HepG2 (cell line): ENCODE measurements around the gene SUPT4H1. TPM values are rescaled to one million over a fixed set of nuclear protein-coding genes. Genes with fewer than 3 reads are reported as not detected.

ENCODE experiments used
- ATAC-seq: fragments of 200-7000 bp; cut with Tn5 transposase; 3 replicates; pipeline ENCODE4 v1.9.1; 2020; ENCODE audit warnings: mild to moderate bottlenecking, moderate library complexity
- BruUV-seq: library from RNA; stranded (reverse); fragments of 400-500 nt; replicated peaks from 2 replicates; lab custom pipeline; 2021; lab: Mats Ljungman, UMichigan
- CTCF ChIA-PET: fragments of 300-600 bp; formaldehyde crosslinking; extraction: SDS; loops from one replicate; lab custom pipeline; 2021; ENCODE audit warnings: low total read pairs, inconsistent platforms, low intra/inter-chr PET ratio; lab: Yijun Ruan, JAX
- POLR2A ChIA-PET: fragments of 350-600 bp; sonication (Branson Sonifier 250); formaldehyde crosslinking; loops from one replicate; lab custom pipeline; 2020; ENCODE audit warnings: antibody characterized with exemption, inconsistent platforms; lab: Yijun Ruan, JAX
- DNase-seq: peaks from one replicate; pipeline ENCODE4 v3.0.0-alpha.2; 2015; ENCODE audit warnings: low spot score
- FAIRE-seq: peaks from 3 replicates; lab custom pipeline; 2011; peaks lifted over from hg19 to GRCh38; lab: Jason Lieb, UNC
- H2AFZ ChIP-seq: one replicate; pipeline ENCODE4 v1.6.1; 2011; ENCODE audit warnings: low read length, inconsistent platforms
- H3K27ac ChIP-seq: fragments of 300-600 bp; 3 replicates; pipeline ENCODE4 v1.8.0; 2011; ENCODE audit warnings: mixed run types, mild to moderate bottlenecking, mixed read lengths, low read length, inconsistent platforms; ENCODE audit not compliant: insufficient read depth; ENCODE audit errors: extremely low read length
- H3K27me3 ChIP-seq, 2 experiments: fragments of 200-600 bp in 1 of 2; 2 replicates in 1 of 2; 3 replicates in 1 of 2; pipeline versions ENCODE4 v1.6.0 to v1.8.0; 2011; ENCODE audit warnings: low read length in 2 of 2, mild to moderate bottlenecking in 2 of 2, moderate library complexity in 2 of 2, inconsistent platforms in 1 of 2; ENCODE audit not compliant: insufficient read depth in 2 of 2, control insufficient read depth in 1 of 2
- H3K36me3 ChIP-seq, 2 experiments: fragments of 200-600 bp in 1 of 2; replicated peaks in 1 of 2; 2 replicates in 1 of 2; 3 replicates in 1 of 2; pipeline versions ENCODE4 v1.5.1 to v1.8.0; 2011; ENCODE audit warnings: low read length in 2 of 2, inconsistent platforms in 1 of 2; ENCODE audit not compliant: insufficient read depth in 2 of 2, control insufficient read depth in 1 of 2
- H3K4me1 ChIP-seq: 2 replicates; pipeline ENCODE4 v1.5.1; 2012; ENCODE audit warnings: low read length, inconsistent platforms; ENCODE audit not compliant: insufficient read depth
- H3K4me2 ChIP-seq: 2 replicates; pipeline ENCODE4 v1.6.0; 2011; ENCODE audit warnings: low read depth, low read length, inconsistent platforms
- H3K4me3 ChIP-seq, 3 experiments: fragments of 200-600 bp in 1 of 3; sonication (generic), shearing (Covaris generic) in 1 of 3; replicated peaks in 1 of 3; 2 replicates each; pipeline ENCODE4 v1.5.1; 2011 to 2016; ENCODE audit warnings: low read length in 3 of 3, inconsistent platforms in 2 of 3, low read depth in 2 of 3, mild to moderate bottlenecking in 2 of 3, control low read depth in 1 of 3, mixed read lengths in 1 of 3; ENCODE audit not compliant: insufficient read depth in 1 of 3
- H3K79me2 ChIP-seq: one replicate; pipeline ENCODE4 v1.6.1; 2011; ENCODE audit warnings: low read length, inconsistent platforms; ENCODE audit not compliant: insufficient read depth
- H3K9ac ChIP-seq: 2 replicates; pipeline ENCODE4 v1.6.0; 2011; ENCODE audit warnings: mild to moderate bottlenecking, low read depth, low read length, inconsistent platforms; ENCODE audit not compliant: insufficient read depth
- H3K9me3 ChIP-seq: 2 replicates; pipeline ENCODE4 v1.5.1; 2012; ENCODE audit warnings: mild to moderate bottlenecking, low read length
- H4K20me1 ChIP-seq: 2 replicates; pipeline ENCODE4 v1.6.0; 2011; ENCODE audit warnings: inconsistent platforms, mild to moderate bottlenecking, low read length, moderate library complexity; ENCODE audit not compliant: insufficient read depth
- CBX5 ChIP-seq: sonication (generic); formaldehyde crosslinking; IDR thresholded peaks from 2 replicates; pipeline ENCODE4 v1.4.0; 2020; ENCODE audit warnings: missing genetic modification reagents, borderline replicate concordance
- CTCF ChIP-seq: sonication (generic); formaldehyde crosslinking; IDR thresholded peaks from 2 replicates; pipeline ENCODE4 v1.5.0; 2020; ENCODE audit warnings: mild to moderate bottlenecking, missing genetic modification reagents, moderate library complexity
- HNF1B ChIP-seq: sonication (generic); formaldehyde crosslinking; IDR thresholded peaks from 2 replicates; pipeline ENCODE4 v1.5.1; 2020; ENCODE audit warnings: mild to moderate bottlenecking, moderate library complexity, missing genetic modification reagents
- MLLT10 ChIP-seq: sonication (generic); formaldehyde crosslinking; IDR thresholded peaks from 2 replicates; pipeline ENCODE4 v1.4.0; 2020; ENCODE audit warnings: missing genetic modification reagents
- POGK ChIP-seq: sonication (generic); formaldehyde crosslinking; conservative IDR thresholded peaks from 2 replicates; pipeline ENCODE4 v1.8.0; 2022; ENCODE audit warnings: mild to moderate bottlenecking, moderate library complexity, missing genetic modification reagents
- THAP7 ChIP-seq: sonication (generic); formaldehyde crosslinking; IDR thresholded peaks from 2 replicates; pipeline ENCODE4 v1.8.1; 2023; ENCODE audit warnings: mild to moderate bottlenecking, missing genetic modification reagents
- USF2 ChIP-seq, 2 experiments: sonication (generic) in 1 of 2; formaldehyde crosslinking in 1 of 2; IDR thresholded peaks; 2 replicates each; pipeline versions ENCODE4 v1.5.1 to v1.6.1; 2011 to 2020; ENCODE audit warnings: borderline replicate concordance in 1 of 2, low read depth in 1 of 2, low read length in 1 of 2, mild to moderate bottlenecking in 1 of 2, missing genetic modification reagents in 1 of 2, moderate library complexity in 1 of 2
- XRCC5 ChIP-seq: fragments of 200-400 bp; formaldehyde crosslinking; optimal IDR thresholded peaks from 2 replicates; pipeline ENCODE3; 2017; ENCODE audit warnings: mild to moderate bottlenecking, low read length
- ZNF414 ChIP-seq: sonication (generic); formaldehyde crosslinking; IDR thresholded peaks from 2 replicates; pipeline ENCODE4 v1.5.0; 2020; ENCODE audit warnings: missing genetic modification reagents
- ZNF543 ChIP-seq: sonication (generic); formaldehyde crosslinking; IDR thresholded peaks from 2 replicates; pipeline ENCODE4 v1.4.0; 2020; ENCODE audit warnings: mild to moderate bottlenecking, missing genetic modification reagents
- ZNF605 ChIP-seq: sonication (generic); formaldehyde crosslinking; IDR thresholded peaks from 2 replicates; pipeline ENCODE4 v1.8.0; 2022; ENCODE audit warnings: mild to moderate bottlenecking, missing genetic modification reagents
- ZSCAN25 ChIP-seq: sonication (generic); formaldehyde crosslinking; IDR thresholded peaks from 2 replicates; pipeline ENCODE4 v1.8.0; 2022; ENCODE audit warnings: mild to moderate bottlenecking, missing genetic modification reagents
- WGBS: methylation state at CpG from one replicate; pipeline ENCODE4 v1.1.6; 2017; ENCODE audit warnings: low lambda C conversion rate; 5-methylcytosine and 5-hydroxymethylcytosine counted together
- in situ Hi-C: cut with HindIII; loops from 2 replicates; pipeline ENCODE4 v1.10.0; 2017; ENCODE audit warnings: low pct_unique_long_range_greater_than_20kb; ENCODE audit not compliant: extremely low pct_ligation_motif_present
- intact Hi-C: fragments of 100-400 bp; cut with micrococcal nuclease; formaldehyde crosslinking; loops from one replicate; pipeline ENCODE4 v1.10.0; 2022; ENCODE audit not compliant: unreplicated experiment
- polyA plus RNA-seq, 8 experiments: library from polyadenylated mRNA; depleted of rRNA in 3 of 8; stranded (reverse) in 7 of 8; unstranded in 1 of 8; fragments of >200 nt; fragmentation: Illumina TruSeq in 4 of 8; extraction: Trizol in 4 of 8; gene quantifications; 2 replicates each; pipeline versions ENCODE4 v1.2.1 to v1.2.3, GENCODE V29; 2011 to 2016; ENCODE audit warnings: low read depth in 4 of 8, missing spikeins in 1 of 8, mixed read lengths in 1 of 8; ENCODE audit not compliant: insufficient read depth in 1 of 8
- total RNA-seq, 5 experiments: library from RNA; depleted of rRNA; stranded (reverse); fragments of >200 nt; fragmentation: Illumina TruSeq; extraction: Trizol; gene quantifications; 2 replicates each; pipeline ENCODE4 v1.2.3, GENCODE V29; 2016; ENCODE audit warnings: low read depth in 1 of 5

SUPT4H1 gene
- total and polyA plus RNA-seq, 2 of the 13 experiments (the other 11 are each of a cell fraction or from before 2014, with no cell fraction given) = 155 to 244 TPM

GRCh38 chr17:58303971-58304749 lies 47.8 kb downstream of the SUPT4H1 start:
- no TSS peak for BruUV-seq
- POLR2A ChIA-PET = no interaction called here
- CTCF ChIA-PET = interaction anchor here (3.1 kb wide), 1 partner anchor 144 kb away, joined by 22 read pairs; no protein-coding TSS in a partner anchor
- no peak overlapping the region for H3K4me3 ChIP-seq
- intact Hi-C loops (no loop called here), in situ Hi-C loops (no loop called here)
- H3K4me2 ChIP-seq = peak overlapping the region; percentile 28; the same call in 1 of the 2 replicates
- peaks cover 12% of the 10 kb centered on the region for H3K4me1 ChIP-seq
- peaks cover 17 to 68% of the 10 kb centered on the region in 2 experiments; a peak in 4 of 5 replicates for H3K27me3 ChIP-seq
- H3K9ac ChIP-seq = no peak overlapping the region
- no peaks in the 10 kb centered on the region for H3K36me3 ChIP-seq
- WGBS = 19% methylated on average over 10 of the region's 10 CpGs
- no peak overlapping the region for H2AFZ ChIP-seq
- no peaks in the 10 kb centered on the region for H3K9me3 ChIP-seq
- H3K27ac ChIP-seq = no peak overlapping the region
- FAIRE-seq (peak; percentile 88), ATAC-seq (peak; percentile 82), DNase-seq (peak; percentile 52)
- H3K79me2 ChIP-seq = no peaks in the 10 kb centered on the region
- no peaks in the 10 kb centered on the region for H4K20me1 ChIP-seq
- peak; percentile 25; the same call in 1 of the 2 replicates for TF ChIP-seq ZSCAN25 (CRISPR knock-in tag)
- TF ChIP-seq THAP7 (CRISPR knock-in tag) = 0 out of 2 replicates have a peak, but pooled peaks have one; percentile 56
- TF ChIP-seq HNF1B = 0 out of 2 replicates have a peak, but pooled peaks have one; percentile 16
- no peak for TF ChIP-seq MLLT10
- 0 out of 2 replicates have a peak, but pooled peaks have one; percentile 33 for TF ChIP-seq POGK (CRISPR knock-in tag)
- TF ChIP-seq CTCF = peak; percentile 91
- TF ChIP-seq ZNF543 (CRISPR knock-in tag) = no peak
- TF ChIP-seq CBX5 (CRISPR knock-in tag) = peak; percentile 31; the same call in 1 of the 2 replicates
- TF ChIP-seq ZNF414 = no peak
- TF ChIP-seq XRCC5 = peak; percentile 93
- no peak for TF ChIP-seq USF2 (IDR thresholded peaks at IDR 0.05; ENCODE audit: low read depth, low read length)
- TF ChIP-seq USF2 (CRISPR knock-in tag; IDR thresholded peaks at IDR 0.05; ENCODE audit: borderline replicate concordance) = no peak
- TF ChIP-seq ZNF605 (CRISPR knock-in tag) = peak; percentile 60; the same call in 1 of the 2 replicates
